RWPE2 (cell line): Measurements from ENCODE around the gene CDH4.

Source experiments
- ATAC-seq: fragments of 200-7000 bp; cut with Tn5 transposase; 3 replicates; pipeline ENCODE4 v1.9.1; 2021; ENCODE audit warnings: low read depth
- DNase-seq: peaks from one replicate; pipeline ENCODE4 v3.0.0-alpha.2; 2020; ENCODE audit warnings: low spot score
- H3K27ac ChIP-seq: fragments of 450-650 bp; 2 replicates; pipeline ENCODE4 v1.5.1; 2017; ENCODE audit warnings: mild to moderate bottlenecking; ENCODE audit not compliant: poor library complexity, severe bottlenecking
- H3K27me3 ChIP-seq: fragments of 250-450 bp; sonication (Bioruptor Pico); 2 replicates; pipeline ENCODE4 v1.5.1; 2021; ENCODE audit warnings: mild to moderate bottlenecking, moderate library complexity; ENCODE audit not compliant: insufficient read depth, poor library complexity, severe bottlenecking
- H3K36me3 ChIP-seq: fragments of 250-450 bp; sonication (Bioruptor Pico); 2 replicates; pipeline ENCODE4 v1.5.1; 2020; ENCODE audit warnings: low read depth, mild to moderate bottlenecking, moderate library complexity
- H3K4me1 ChIP-seq: fragments of 250-450 bp; sonication (Bioruptor Pico); 2 replicates; pipeline ENCODE4 v1.5.1; 2021; ENCODE audit warnings: mild to moderate bottlenecking, moderate library complexity; ENCODE audit not compliant: insufficient read depth, poor library complexity, severe bottlenecking
- H3K4me3 ChIP-seq: fragments of 250-450 bp; sonication (Bioruptor Pico); 2 replicates; pipeline ENCODE4 v1.5.1; 2021; ENCODE audit warnings: mild to moderate bottlenecking, moderate library complexity; ENCODE audit not compliant: severe bottlenecking
- H3K9me3 ChIP-seq: fragments of 250-450 bp; sonication (Bioruptor Pico); 2 replicates; pipeline ENCODE4 v1.5.1; 2021; ENCODE audit warnings: mild to moderate bottlenecking, moderate library complexity; ENCODE audit not compliant: severe bottlenecking
- CTCF ChIP-seq: fragments of 450-650 bp; IDR thresholded peaks from one replicate; pipeline ENCODE4 v1.5.1; 2017; ENCODE audit warnings: mild to moderate bottlenecking, moderate library complexity; ENCODE audit not compliant: poor library complexity, severe bottlenecking

The CDH4 gene

GRCh38 chr20:61821735-61822134 is 569.7 kb downstream of the CDH4 start:
- no peaks in the 10 kb centered on the region for H3K4me1 ChIP-seq
- DNase-seq (no peak), ATAC-seq (no peak)
- TF ChIP-seq CTCF, result no peak
- H3K27ac ChIP-seq, result no peak overlapping the region
- H3K27me3 ChIP-seq, result no peaks in the 10 kb centered on the region
- H3K36me3 ChIP-seq, result no peaks in the 10 kb centered on the region
- no peak overlapping the region for H3K4me3 ChIP-seq
- H3K9me3 ChIP-seq, result no peaks in the 10 kb centered on the region

GRCh38 chr20:61822396-61822795 is 570.3 kb downstream of the CDH4 start:
- Histone ChIP-seq H3K4me1 (no peaks in the 10 kb centered on the region), H3K27ac (no peak overlapping the region), H3K9me3 (no peaks in the 10 kb centered on the region), H3K36me3 (no peaks in the 10 kb centered on the region), H3K4me3 (no peak overlapping the region), H3K27me3 (no peaks in the 10 kb centered on the region)
- no peak for ATAC-seq
- no peak for DNase-seq
- TF ChIP-seq CTCF, result no peak

GRCh38 chr20:61823242-61823641 is 571.2 kb downstream of the CDH4 start:
- no peaks in the 10 kb centered on the region for H3K9me3 ChIP-seq
- no peak overlapping the region for H3K4me3 ChIP-seq
- H3K4me1 ChIP-seq, result no peaks in the 10 kb centered on the region
- no peak for ATAC-seq
- no peak for DNase-seq
- no peaks in the 10 kb centered on the region for H3K36me3 ChIP-seq
- no peak overlapping the region for H3K27ac ChIP-seq
- no peaks in the 10 kb centered on the region for H3K27me3 ChIP-seq
- no peak for TF ChIP-seq CTCF

- Histone ChIP-seq H3K9me3 (no peaks in the 10 kb centered on the region), H3K36me3 (no peaks in the 10 kb centered on the region), H3K4me1 (no peaks in the 10 kb centered on the region), H3K27me3 (no peaks in the 10 kb centered on the region), H3K4me3 (no peak overlapping the region), H3K27ac (no peak overlapping the region)
- TF ChIP-seq CTCF, result no peak
- ATAC-seq (no peak), DNase-seq (no peak)
Measured at GRCh38 chr20:61828891-61829290, 576.8 kb downstream of the CDH4 start.

GRCh38 chr20:61829526-61829925 is 577.5 kb downstream of the CDH4 start:
- Histone ChIP-seq H3K27me3 (no peaks in the 10 kb centered on the region), H3K4me3 (no peak overlapping the region), H3K9me3 (no peaks in the 10 kb centered on the region), H3K4me1 (no peaks in the 10 kb centered on the region), H3K27ac (no peak overlapping the region), H3K36me3 (no peaks in the 10 kb centered on the region)
- no peak for TF ChIP-seq CTCF
- DNase-seq (no peak), ATAC-seq (no peak)
